ENCODE measurements around the gene RAD18.

GRCh38 chr3:8990266-8991215 lies 27.3 kb upstream of the RAD18 start:
- TF ChIP-seq ZNF549 (tag by site-specific recombination; IDR thresholded peaks at IDR 0.05): no peak
- no peak for TF ChIP-seq ZNF274 (IDR thresholded peaks at IDR 0.05; ENCODE audit: low read length)
- no peak for TF ChIP-seq ZNF274 (tag by site-specific recombination; IDR thresholded peaks at IDR 0.05; ENCODE audit: borderline replicate concordance)
- TF ChIP-seq ATF2 (tag by site-specific recombination; IDR thresholded peaks at IDR 0.05; ENCODE audit: low read depth): no peak
- no peak for TF ChIP-seq CTCF (tag by site-specific recombination; IDR thresholded peaks at IDR 0.05)
- no peak for TF ChIP-seq ZBTB49 (tag by site-specific recombination; IDR thresholded peaks at IDR 0.05; ENCODE audit: low read depth)
- TF ChIP-seq ZNF830 (tag by site-specific recombination; IDR thresholded peaks at IDR 0.05; ENCODE audit: low read depth): no peak
- TF ChIP-seq ZNF707 (tag by site-specific recombination; IDR thresholded peaks at IDR 0.05): no peak
- no peak for TF ChIP-seq ZNF324 (tag by site-specific recombination; IDR thresholded peaks at IDR 0.05)
- no peak for TF ChIP-seq ZNF354C (tag by site-specific recombination; IDR thresholded peaks at IDR 0.05; ENCODE audit: borderline replicate concordance, low read depth)
- TF ChIP-seq ZNF155 (tag by site-specific recombination; IDR thresholded peaks at IDR 0.05): no peak
- TF ChIP-seq ZNF24 (tag by site-specific recombination; IDR thresholded peaks at IDR 0.05): no peak
- no peak for TF ChIP-seq REST (tag by site-specific recombination; IDR thresholded peaks at IDR 0.05)
